Activated CD4-positive, CD25-positive, alpha-beta regulatory T cell treated with anti-CD3 and anti-CD28 coated beads, Interleukin-2, amount 50 U/mL, for 24 hours (primary cell): ENCODE measurements around the gene ADARB2.
"Not testable (repeated sequence)": the region's sequence is repeated elsewhere in the genome, so short reads cannot be mapped to it uniquely, and the experiment has no call there.

Experiments
- ATAC-seq, 2 donors: fragments of 150-1000 bp; cut with Tn5 transposase; one replicate each; pipeline ENCODE4 v1.10.0; 2021; ENCODE audit warnings: mild to moderate bottlenecking in 1 of 2, moderate library complexity in 1 of 2

ADARB2 gene

GRCh38 chr10:1634239-1634638, 103.1 kb downstream of the ADARB2 start:
- no peak for ATAC-seq

GRCh38 chr10:1633783-1634182, 103.5 kb downstream of the ADARB2 start:
- ATAC-seq = no peak

GRCh38 chr10:1632596-1632995, 104.7 kb downstream of the ADARB2 start:
- no peak for ATAC-seq

GRCh38 chr10:1632141-1632540, 105.2 kb downstream of the ADARB2 start:
- no peak for ATAC-seq

GRCh38 chr10:1631282-1631681, 106.0 kb downstream of the ADARB2 start:
- no peak for ATAC-seq

- no peak for ATAC-seq
Observed at GRCh38 chr10:1630304-1630703, 107.0 kb downstream of the ADARB2 start.

- no peak for ATAC-seq
Observed at GRCh38 chr10:1629326-1630198, 107.8 kb downstream of the ADARB2 start.

- ATAC-seq = no peak
Observed at GRCh38 chr10:1628757-1629156, 108.6 kb downstream of the ADARB2 start.

GRCh38 chr10:1627945-1628344, 109.4 kb downstream of the ADARB2 start:
- ATAC-seq = no peak

GRCh38 chr10:1626835-1627234, 110.5 kb downstream of the ADARB2 start:
- no peak for ATAC-seq

GRCh38 chr10:1626410-1626809, 110.9 kb downstream of the ADARB2 start:
- no peak for ATAC-seq

GRCh38 chr10:1625731-1626130, 111.6 kb downstream of the ADARB2 start:
- ATAC-seq = no peak

- ATAC-seq = no peak
Observed at GRCh38 chr10:1625079-1625478, 112.2 kb downstream of the ADARB2 start.

- no peak for ATAC-seq
Observed at GRCh38 chr10:1624240-1624639, 113.1 kb downstream of the ADARB2 start.

- peak in 1 of 2 donors; percentile 25 for ATAC-seq
Observed at GRCh38 chr10:1620803-1621202, 116.5 kb downstream of the ADARB2 start.

- not testable (repeated sequence) for ATAC-seq
Observed at GRCh38 chr10:1617376-1618317, 119.7 kb downstream of the ADARB2 start.

GRCh38 chr10:1616701-1617100, 120.6 kb downstream of the ADARB2 start:
- not testable (repeated sequence) for ATAC-seq

GRCh38 chr10:1615186-1615954, 122.0 kb downstream of the ADARB2 start:
- no peak for ATAC-seq

GRCh38 chr10:1613511-1613910, 123.8 kb downstream of the ADARB2 start:
- ATAC-seq = no peak

- ATAC-seq = no peak
Observed at GRCh38 chr10:1612908-1613307, 124.4 kb downstream of the ADARB2 start.

- no peak for ATAC-seq
Observed at GRCh38 chr10:1611936-1612550, 125.3 kb downstream of the ADARB2 start.
